ENCODE data around the gene TNIK.

Gene TNIK

GRCh38 chr3:171435757-171436156, 24.4 kb downstream of the TNIK start:
- no peaks in the 10 kb centered on the region for H3K9me2 ChIP-seq (replicated peaks; ENCODE audit: low read depth, low read length)
- H3K36me3 ChIP-seq (ENCODE audit: insufficient read depth, low read length): no peaks in the 10 kb centered on the region
- no peak overlapping the region for H3K9ac ChIP-seq (ENCODE audit: low read depth, low read length, poor library complexity, severe bottlenecking)
- H3K4me1 ChIP-seq (ENCODE audit: insufficient read depth, low read length, poor library complexity, severe bottlenecking): peaks cover 24% of the 10 kb centered on the region
- peaks cover 80% of the 10 kb centered on the region for H3K79me2 ChIP-seq (ENCODE audit: insufficient read depth, low read length)
- H3F3A ChIP-seq (ENCODE audit: low read depth): no peaks in the 10 kb centered on the region
- no peak for TF ChIP-seq EZH2phosphoT487 (IDR thresholded peaks at IDR 0.05; ENCODE audit: borderline replicate concordance)
- no peak for TF ChIP-seq CTCF (conservative IDR thresholded peaks at IDR 0.05; ENCODE audit: low read length)
- H4K20me1 ChIP-seq (ENCODE audit: insufficient read depth, low read length, poor library complexity, severe bottlenecking): peaks cover 10% of the 10 kb centered on the region
- H3K4me3 ChIP-seq (ENCODE audit: low read length, poor library complexity, severe bottlenecking): no peak overlapping the region
- no peak overlapping the region for H2AFZ ChIP-seq (ENCODE audit: low read length)
- no peak overlapping the region for H3K4me2 ChIP-seq (ENCODE audit: low read depth, low read length, poor library complexity, severe bottlenecking)
- no peaks in the 10 kb centered on the region for H3K27me3 ChIP-seq (ENCODE audit: insufficient read depth, low read length, poor library complexity, severe bottlenecking)
- H3K9me3 ChIP-seq (ENCODE audit: insufficient read depth, low read depth, low read length): no peaks in the 10 kb centered on the region

- peaks cover 79% of the 10 kb centered on the region for H3K79me2 ChIP-seq (ENCODE audit: insufficient read depth, low read length)
- TF ChIP-seq CTCF (conservative IDR thresholded peaks at IDR 0.05; ENCODE audit: low read length): no peak
- TF ChIP-seq EZH2phosphoT487 (IDR thresholded peaks at IDR 0.05; ENCODE audit: borderline replicate concordance): no peak
- no peaks in the 10 kb centered on the region for H3K9me3 ChIP-seq (ENCODE audit: insufficient read depth, low read depth, low read length)
Observed at GRCh38 chr3:171435143-171435542, 25.1 kb downstream of the TNIK start.

GRCh38 chr3:171432548-171432947, 27.7 kb downstream of the TNIK start:
- Histone ChIP-seq H3K4me3 (ENCODE audit: low read length, poor library complexity, severe bottlenecking) (no peak overlapping the region), H3K4me2 (ENCODE audit: low read depth, low read length, poor library complexity, severe bottlenecking) (no peak overlapping the region), H3K79me2 (ENCODE audit: insufficient read depth, low read length) (peaks cover 80% of the 10 kb centered on the region), H4K20me1 (ENCODE audit: insufficient read depth, low read length, poor library complexity, severe bottlenecking) (no peaks in the 10 kb centered on the region), H3K9ac (ENCODE audit: low read depth, low read length, poor library complexity, severe bottlenecking) (no peak overlapping the region), H3K27me3 (ENCODE audit: insufficient read depth, low read length, poor library complexity, severe bottlenecking) (no peaks in the 10 kb centered on the region), H3F3A (ENCODE audit: low read depth) (peaks cover 15% of the 10 kb centered on the region; the same call in 1 of the 2 replicates), H3K4me1 (ENCODE audit: insufficient read depth, low read length, poor library complexity, severe bottlenecking) (peaks cover 49% of the 10 kb centered on the region), H3K9me2 (replicated peaks; ENCODE audit: low read depth, low read length) (no peaks in the 10 kb centered on the region), H2AFZ (ENCODE audit: low read length) (no peak overlapping the region), H3K36me3 (ENCODE audit: insufficient read depth, low read length) (no peaks in the 10 kb centered on the region), H3K9me3 (ENCODE audit: insufficient read depth, low read depth, low read length) (no peaks in the 10 kb centered on the region)
- TF ChIP-seq CTCF (conservative IDR thresholded peaks at IDR 0.05; ENCODE audit: low read length) (no peak), EZH2phosphoT487 (IDR thresholded peaks at IDR 0.05; ENCODE audit: borderline replicate concordance) (no peak)

More at GRCh38 chr3:171435143-171435542, 25.1 kb downstream of the TNIK start:
- H3K36me3 ChIP-seq (ENCODE audit: insufficient read depth, low read length): no peaks in the 10 kb centered on the region
- peaks cover 8% of the 10 kb centered on the region for H4K20me1 ChIP-seq (ENCODE audit: insufficient read depth, low read length, poor library complexity, severe bottlenecking)
- no peaks in the 10 kb centered on the region for H3F3A ChIP-seq (ENCODE audit: low read depth)
- peaks cover 27% of the 10 kb centered on the region for H3K4me1 ChIP-seq (ENCODE audit: insufficient read depth, low read length, poor library complexity, severe bottlenecking)
- no peak overlapping the region for H2AFZ ChIP-seq (ENCODE audit: low read length)
- no peak overlapping the region for H3K4me2 ChIP-seq (ENCODE audit: low read depth, low read length, poor library complexity, severe bottlenecking)
- H3K9me2 ChIP-seq (replicated peaks; ENCODE audit: low read depth, low read length): no peaks in the 10 kb centered on the region
- no peak overlapping the region for H3K9ac ChIP-seq (ENCODE audit: low read depth, low read length, poor library complexity, severe bottlenecking)
- no peaks in the 10 kb centered on the region for H3K27me3 ChIP-seq (ENCODE audit: insufficient read depth, low read length, poor library complexity, severe bottlenecking)
- no peak overlapping the region for H3K4me3 ChIP-seq (ENCODE audit: low read length, poor library complexity, severe bottlenecking)

All from Loucy (cell line).